Upper lobe of left lung (tissue), 4 donors: ENCODE measurements around the gene TNS1.

Experiments used
- POLR2A ChIP-seq, 4 donors: fragments of 450-650 bp; IDR thresholded peaks; one replicate each; pipeline ENCODE4 v1.5.1; 2016 to 2017; ENCODE audit warnings: antibody characterized with exemption in 4 of 4, mild to moderate bottlenecking in 2 of 4
- TF ChIP-seq, protein P1 (sequence below), 6 experiments: fragments of 450-650 bp in 4 of 6; fragments of 200-600 bp in 2 of 6; sonication (generic) in 2 of 6; IDR thresholded peaks; one replicate each; pipeline ENCODE4 v1.5.1; 2016 to 2019; ENCODE audit warnings: antibody characterized with exemption in 6 of 6

DNA sequence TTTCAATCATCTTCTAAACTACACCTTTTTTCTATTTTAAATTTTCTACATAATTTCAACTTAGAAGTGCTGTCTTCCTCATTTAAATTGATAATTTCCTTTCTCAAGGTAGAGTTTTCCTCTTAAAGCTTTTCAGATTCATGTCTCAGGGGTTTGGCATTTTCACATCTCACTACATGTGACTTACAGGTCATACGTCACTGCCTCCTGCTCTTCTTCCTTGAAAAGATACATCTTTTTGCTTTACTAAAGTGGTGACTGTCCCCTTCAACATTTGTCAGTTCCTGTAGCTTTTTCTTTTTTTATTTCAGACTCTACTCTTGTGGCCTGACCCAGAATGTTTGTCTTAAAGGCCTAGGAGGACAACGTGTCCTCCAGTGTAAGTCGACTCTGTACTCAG, 49.1 kb upstream of the TNS1 start:
- TF ChIP-seq, protein P1, sequence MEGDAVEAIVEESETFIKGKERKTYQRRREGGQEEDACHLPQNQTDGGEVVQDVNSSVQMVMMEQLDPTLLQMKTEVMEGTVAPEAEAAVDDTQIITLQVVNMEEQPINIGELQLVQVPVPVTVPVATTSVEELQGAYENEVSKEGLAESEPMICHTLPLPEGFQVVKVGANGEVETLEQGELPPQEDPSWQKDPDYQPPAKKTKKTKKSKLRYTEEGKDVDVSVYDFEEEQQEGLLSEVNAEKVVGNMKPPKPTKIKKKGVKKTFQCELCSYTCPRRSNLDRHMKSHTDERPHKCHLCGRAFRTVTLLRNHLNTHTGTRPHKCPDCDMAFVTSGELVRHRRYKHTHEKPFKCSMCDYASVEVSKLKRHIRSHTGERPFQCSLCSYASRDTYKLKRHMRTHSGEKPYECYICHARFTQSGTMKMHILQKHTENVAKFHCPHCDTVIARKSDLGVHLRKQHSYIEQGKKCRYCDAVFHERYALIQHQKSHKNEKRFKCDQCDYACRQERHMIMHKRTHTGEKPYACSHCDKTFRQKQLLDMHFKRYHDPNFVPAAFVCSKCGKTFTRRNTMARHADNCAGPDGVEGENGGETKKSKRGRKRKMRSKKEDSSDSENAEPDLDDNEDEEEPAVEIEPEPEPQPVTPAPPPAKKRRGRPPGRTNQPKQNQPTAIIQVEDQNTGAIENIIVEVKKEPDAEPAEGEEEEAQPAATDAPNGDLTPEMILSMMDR (IDR thresholded peaks at IDR 0.05): no peak
- no peak for TF ChIP-seq POLR2A (IDR thresholded peaks at IDR 0.05)
